ENCODE measurements around the gene SCYL1.

SCYL1 gene

GRCh38 chr11:65537620-65538231 is 12.8 kb downstream of the SCYL1 start:
- DNase-seq = no peak

DNA sequence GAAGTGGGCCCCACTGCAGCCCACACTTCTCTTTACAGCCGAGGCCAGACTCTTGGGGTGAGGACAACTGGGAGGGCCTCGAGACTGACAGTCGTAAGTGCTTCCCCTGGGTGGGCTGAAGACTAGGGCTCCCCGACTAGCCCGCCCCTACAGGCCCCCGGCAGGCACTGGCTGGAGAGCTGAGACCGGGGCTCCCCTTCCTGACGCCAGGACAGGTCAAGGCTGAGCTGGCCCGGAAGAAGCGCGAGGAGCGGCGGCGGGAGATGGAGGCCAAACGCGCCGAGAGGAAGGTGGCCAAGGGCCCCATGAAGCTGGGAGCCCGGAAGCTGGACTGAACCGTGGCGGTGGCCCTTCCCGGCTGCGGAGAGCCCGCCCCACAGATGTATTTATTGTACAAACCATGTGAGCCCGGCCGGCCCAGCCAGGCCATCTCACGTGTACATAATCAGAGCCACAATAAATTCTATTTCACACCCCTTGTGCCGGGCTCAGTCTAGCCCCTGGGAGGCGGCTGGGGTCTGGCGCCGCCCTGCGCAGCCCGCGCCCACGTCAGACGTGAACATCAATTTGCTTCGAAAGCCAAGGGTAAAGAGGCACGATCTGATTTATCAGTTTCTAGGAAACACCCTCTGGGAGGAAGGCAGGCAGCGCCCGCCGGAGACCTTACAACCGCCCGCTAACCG is 13.5 kb downstream of the SCYL1 start:
- DNase-seq = no peak

DNA sequence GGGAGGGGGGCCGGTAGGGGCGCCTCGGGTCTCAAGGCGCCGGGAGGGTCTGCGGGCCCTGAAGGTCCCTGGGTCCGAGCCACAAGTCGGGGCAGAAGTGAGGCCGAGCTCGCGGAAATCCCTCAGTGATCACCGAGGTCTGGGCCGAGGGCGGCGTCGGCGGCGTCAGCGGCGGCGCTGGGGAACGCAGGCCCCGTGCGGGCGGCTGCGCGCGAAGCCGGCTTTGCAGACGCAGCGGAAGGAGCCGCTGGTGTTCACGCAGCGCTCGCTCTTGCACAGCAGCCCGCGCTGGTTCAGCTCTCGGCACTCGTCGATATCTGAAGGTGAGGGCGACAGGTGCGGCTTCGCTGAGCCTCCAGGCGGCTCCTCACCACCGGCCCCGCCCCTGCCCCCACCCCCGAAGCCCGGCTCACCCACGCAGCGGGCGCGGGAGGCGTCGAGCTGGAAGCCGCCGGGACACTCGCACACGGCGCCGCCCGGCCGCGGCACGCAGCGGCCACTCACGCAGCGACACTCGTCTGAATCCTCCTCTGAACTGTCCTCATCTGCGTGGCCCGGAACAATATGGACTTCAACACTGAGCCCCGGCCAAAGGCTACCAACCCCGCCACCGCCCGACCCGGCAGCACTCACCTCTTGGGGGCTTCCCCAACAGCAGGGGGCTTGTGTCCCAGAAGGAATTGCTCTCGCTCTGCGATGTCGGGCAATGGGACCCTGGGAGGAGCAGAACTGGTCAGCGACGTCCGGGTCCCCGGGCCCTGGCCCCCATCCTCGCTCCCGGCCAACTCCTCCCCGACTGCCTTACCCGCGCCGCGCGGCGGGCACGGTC is 14.2 kb downstream of the SCYL1 start:
- DNase-seq = no peak

DNA sequence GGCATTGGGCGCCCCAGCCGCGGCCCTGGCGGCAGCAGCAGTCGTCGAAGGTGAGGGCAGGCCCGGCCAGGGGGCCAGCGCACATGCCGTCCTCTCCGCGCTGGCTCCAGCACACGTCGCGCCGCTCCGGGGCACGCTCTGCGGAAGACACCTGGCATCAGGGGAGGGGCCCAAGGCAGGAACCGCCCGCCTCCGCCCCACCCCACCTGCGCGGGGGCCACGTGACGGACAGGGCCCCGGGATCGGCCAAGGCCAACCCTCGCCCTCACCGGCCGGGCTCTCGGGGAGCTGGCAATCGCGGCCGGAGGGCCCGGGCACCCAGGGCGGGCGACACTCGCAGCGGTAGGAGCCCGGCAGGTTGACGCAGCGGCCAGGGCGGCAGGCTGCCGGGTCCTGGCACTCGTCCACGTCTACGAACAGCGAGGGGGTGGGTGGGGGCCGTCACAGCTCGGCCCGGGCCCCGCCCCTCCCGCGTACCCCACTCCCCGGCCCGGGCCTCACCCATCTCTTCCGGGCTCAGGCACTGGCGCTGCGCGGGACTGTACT is 14.9 kb downstream of the SCYL1 start:
- no peak for DNase-seq

GRCh38 chr11:65540290-65541092 is 15.6 kb downstream of the SCYL1 start:
- peak in 1 of 2 experiments; percentile 60 for DNase-seq

- DNase-seq = no peak
Measured at GRCh38 chr11:65541093-65541982, 16.5 kb downstream of the SCYL1 start.

GRCh38 chr11:65542738-65543390 is 18.0 kb downstream of the SCYL1 start:
- DNase-seq = no peak

DNA sequence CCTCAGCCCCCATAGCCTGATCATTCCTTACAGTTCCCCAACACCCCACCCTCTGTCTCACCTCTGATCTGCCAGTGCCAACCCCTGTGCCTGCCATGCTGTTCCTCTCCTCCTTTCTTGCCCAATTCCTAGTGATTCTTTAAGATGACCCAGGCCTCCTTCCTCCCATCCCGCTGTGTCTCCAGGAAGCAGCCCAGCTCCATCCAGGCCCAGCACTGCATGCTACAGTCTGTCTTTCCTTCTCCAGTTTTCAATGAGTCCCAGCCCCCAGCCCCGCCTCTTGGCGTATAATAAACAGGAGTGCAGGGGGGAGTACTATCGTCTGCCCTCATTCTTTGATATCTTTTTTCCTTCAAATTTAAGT is 21.0 kb downstream of the SCYL1 start:
- DNase-seq = no peak

GRCh38 chr11:65546217-65546958 is 21.5 kb downstream of the SCYL1 start:
- no peak for DNase-seq

DNA sequence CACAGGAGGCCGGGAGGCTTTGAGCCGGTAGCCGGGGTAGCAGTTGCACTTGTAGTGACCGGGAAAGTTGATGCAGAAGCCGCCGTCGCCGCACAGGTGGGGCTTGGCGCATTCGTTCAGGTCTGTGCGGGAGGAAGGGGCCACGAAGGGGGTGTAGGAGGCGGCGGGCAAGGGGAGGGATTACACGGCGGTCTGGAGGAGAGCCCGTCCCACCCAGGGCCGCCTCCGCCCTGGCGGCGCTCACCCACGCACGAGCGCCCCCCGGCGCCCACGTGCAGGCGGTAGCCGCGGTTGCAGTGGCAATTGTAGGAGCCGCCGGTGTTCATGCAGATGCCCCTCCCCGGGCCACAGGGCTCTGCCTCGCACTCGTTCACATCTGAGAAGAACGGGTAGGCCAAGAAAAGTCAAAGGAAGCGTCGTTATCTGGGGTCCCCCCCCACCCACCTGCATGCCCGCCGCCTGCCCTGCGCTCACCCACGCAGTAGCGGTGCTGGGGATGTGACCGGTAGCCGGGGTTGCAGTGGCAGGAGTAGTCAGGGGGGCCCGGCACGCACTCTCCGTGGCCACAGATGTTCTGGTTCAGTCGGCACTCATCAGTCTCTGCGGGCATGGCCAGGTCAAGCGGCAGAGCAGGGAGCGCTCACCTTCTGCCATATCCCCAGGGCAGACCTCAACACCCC is 22.7 kb downstream of the SCYL1 start:
- no peak for DNase-seq

GRCh38 chr11:65548395-65548794 is 23.5 kb downstream of the SCYL1 start:
- DNase-seq = no peak

- no peak for DNase-seq
Measured at GRCh38 chr11:65549096-65549495, 24.2 kb downstream of the SCYL1 start.

- no peak for DNase-seq
Measured at GRCh38 chr11:65551572-65552387, 26.9 kb downstream of the SCYL1 start.

- no peak for DNase-seq
Measured at GRCh38 chr11:65552388-65552951, 27.6 kb downstream of the SCYL1 start.

DNA sequence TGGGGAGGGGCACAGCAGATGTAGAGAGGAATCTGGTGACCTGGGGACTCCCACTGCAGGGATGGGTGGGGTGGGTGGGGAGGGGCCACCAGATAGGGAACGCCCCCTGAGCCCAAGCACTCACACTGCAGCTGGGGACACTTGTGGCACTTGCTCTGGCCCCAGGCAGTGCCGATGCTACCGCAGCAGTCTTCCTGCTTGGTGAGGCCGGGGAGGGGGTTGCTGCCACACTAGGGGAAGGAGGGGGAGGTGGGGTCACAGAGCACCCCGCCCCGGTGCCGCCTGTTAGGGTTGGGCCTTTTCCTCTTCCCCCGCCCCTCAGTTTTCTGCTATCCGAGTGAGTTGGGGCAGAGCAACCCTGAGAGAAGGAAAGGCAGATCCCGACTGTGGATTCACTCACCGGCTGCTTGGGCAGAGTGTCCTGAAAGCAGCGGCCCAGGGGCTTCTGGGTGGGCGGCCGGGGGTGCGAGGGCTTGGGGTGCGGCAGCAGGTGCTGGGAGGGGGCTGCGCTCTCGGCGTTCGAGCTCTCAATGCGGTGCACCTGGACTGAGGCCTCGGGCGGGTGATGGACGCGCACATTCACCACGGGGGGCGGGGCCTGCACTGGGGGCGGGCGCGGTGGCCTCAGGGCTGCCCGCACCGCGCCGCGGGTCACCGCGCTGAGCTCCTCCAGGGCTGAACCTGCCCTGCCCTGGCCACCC is 28.6 kb downstream of the SCYL1 start:
- DNase-seq = no peak

DNA sequence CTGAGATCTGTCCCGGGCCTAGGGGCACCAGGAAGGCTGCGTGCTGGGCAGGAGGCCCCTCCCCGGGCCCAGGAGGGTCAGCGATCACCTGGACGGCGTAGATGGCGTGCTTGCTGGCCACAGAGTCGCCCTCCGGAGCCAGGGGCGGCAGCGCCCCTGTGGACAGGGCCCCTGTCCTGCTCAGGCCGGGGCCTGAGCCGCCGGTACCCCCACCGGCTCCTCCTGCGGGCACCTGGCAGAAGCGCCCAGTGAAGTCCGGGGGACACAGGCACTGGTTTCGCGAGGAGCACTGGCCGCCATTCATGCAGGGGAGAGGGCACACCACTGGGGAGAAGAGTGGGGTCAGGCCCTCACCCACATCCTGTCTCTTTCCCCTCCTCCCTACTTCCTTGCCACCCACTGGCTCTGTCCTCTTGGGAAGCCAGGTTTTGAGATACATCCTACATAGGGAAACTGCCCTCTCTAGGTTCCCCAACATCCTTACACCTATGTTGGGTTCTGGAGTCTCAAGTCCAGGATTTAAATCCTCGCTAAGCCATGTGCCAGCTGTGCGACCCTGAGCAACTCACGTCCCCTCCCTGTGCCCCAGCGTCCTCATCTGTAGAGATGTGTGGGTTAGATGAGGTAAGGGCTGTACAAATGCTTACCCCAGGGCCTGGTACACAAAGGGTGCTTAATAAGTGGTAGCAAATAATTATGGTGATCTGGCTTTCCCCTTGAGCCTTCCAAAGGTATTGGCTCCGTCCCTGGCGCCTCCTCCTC is 29.4 kb downstream of the SCYL1 start:
- no peak for DNase-seq

DNA sequence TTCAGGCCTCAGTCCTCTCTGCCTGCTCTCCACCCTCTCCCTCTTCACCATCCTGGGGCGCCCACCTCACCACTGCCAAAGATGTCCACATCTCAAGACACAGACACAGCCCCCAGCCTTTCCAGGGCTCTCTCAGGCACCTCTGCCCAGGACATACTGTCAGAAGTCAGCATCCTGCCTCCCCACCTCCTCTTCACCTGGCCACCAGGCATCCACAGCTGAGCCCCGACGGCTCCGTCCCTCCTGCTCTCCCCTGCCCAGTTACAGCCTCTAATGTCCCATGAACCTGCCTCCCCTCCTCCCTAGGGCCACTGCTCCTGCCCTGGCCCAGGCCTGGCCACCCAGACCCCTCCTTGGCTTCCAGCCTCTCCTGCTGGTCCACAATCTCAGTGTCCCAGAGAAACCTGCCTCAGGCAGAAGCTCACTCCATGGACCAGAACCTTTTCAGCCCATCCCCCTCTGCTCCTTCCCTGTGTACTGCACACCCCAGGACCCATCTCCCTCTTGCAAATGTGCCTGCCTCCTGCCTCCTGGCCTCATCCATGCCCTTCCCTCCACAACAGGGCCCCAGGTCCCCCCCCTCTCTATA is 30.1 kb downstream of the SCYL1 start:
- no peak for DNase-seq

Data from NCI-H446 (cell line).